GM21390 (cell line): ENCODE results near the gene C13orf46.

ENCODE experiments used
- ATAC-seq: cut with Tn5 transposase; IDR thresholded peaks from one replicate; pipeline ENCODE4 v1.9.1; 2021; ENCODE audit not compliant: unreplicated experiment

Gene C13orf46

GRCh38 chr13:113941571-113942191 is 32.2 kb downstream of the C13orf46 start:
- ATAC-seq = no peak

GRCh38 chr13:113939944-113940297 is 34.0 kb downstream of the C13orf46 start:
- no peak for ATAC-seq

GRCh38 chr13:113939129-113939943 is 34.5 kb downstream of the C13orf46 start:
- no peak for ATAC-seq

- no peak for ATAC-seq
Observed at GRCh38 chr13:113938716-113939115, 35.2 kb downstream of the C13orf46 start.

- no peak for ATAC-seq
Observed at GRCh38 chr13:113938246-113938645, 35.6 kb downstream of the C13orf46 start.

GRCh38 chr13:113937527-113938180 is 36.2 kb downstream of the C13orf46 start:
- no peak for ATAC-seq

- ATAC-seq = no peak
Observed at GRCh38 chr13:113937073-113937472, 36.8 kb downstream of the C13orf46 start.

- no peak for ATAC-seq
Observed at GRCh38 chr13:113936166-113936965, 37.5 kb downstream of the C13orf46 start.

- no peak for ATAC-seq
Observed at GRCh38 chr13:113935001-113935844, 38.7 kb downstream of the C13orf46 start.

GRCh38 chr13:113934576-113934975 is 39.3 kb downstream of the C13orf46 start:
- ATAC-seq = no peak

- ATAC-seq = no peak
Observed at GRCh38 chr13:113933901-113934300, 40.0 kb downstream of the C13orf46 start.

GRCh38 chr13:113931841-113932459 is 41.9 kb downstream of the C13orf46 start:
- ATAC-seq = no peak

GRCh38 chr13:113930671-113931637 is 42.9 kb downstream of the C13orf46 start:
- ATAC-seq = no peak

- ATAC-seq = no peak
Observed at GRCh38 chr13:113929628-113930615, 44.0 kb downstream of the C13orf46 start.

- no peak for ATAC-seq
Observed at GRCh38 chr13:113928685-113929627, 44.9 kb downstream of the C13orf46 start.
